ENCODE data around the gene EDIL3. TPM values are rescaled to one million over a fixed set of nuclear protein-coding genes. Genes with fewer than 3 reads are reported as not detected.

EDIL3 gene
- total and polyA plus RNA-seq, 10 of the 15 experiments (the other 5 are each of a cell fraction or from before 2014, with no cell fraction given): 0.01 to 0.62 (median 0.20) TPM

DNA sequence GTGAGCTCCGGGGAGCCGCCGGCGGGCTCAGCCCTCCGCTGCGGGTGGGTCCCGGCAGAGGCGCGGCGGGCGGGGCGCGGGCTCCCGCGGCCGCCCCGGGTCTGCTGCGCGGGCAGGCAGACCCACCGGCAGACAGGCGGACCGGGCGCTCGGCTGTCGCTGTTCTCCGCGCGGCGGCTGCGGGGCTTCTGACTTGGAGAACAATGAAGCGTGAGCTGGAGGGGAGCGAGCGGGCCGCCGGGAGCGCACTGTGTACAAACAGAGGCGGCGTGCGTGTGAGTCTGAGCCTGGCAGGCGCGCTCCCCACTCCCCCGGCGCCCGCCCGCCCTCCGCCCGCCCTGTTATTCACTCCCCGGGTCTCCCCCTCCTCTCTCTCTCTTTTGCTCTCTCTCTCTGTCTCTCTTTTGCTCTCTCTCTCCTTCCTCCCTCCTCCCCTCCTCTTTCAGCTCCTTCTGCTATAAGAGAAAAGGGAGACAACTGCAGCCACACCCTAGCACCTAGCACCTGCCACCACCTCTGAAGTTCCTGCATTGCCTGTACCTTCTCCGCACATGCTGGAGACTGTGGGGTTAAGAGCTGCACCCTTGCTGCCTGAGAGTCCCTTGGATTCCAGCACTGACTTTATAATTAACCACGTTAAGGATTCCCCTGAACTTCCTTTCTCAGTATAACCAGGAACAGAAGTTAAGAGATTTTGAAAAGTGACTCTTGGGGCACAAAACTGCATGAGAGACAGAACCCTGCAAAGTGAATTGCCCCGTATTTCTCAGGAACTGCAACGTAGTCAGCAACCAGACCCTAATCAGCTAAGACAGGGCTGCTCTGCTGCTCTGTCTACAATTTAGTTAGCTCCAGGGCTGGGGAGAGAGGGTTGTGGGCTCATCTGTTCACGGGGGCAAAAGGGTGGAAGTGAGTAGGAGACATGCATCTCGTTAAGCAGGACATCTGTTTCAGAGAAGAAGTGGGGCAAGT is at the start of gene EDIL3 (continued):
- TF ChIP-seq, protein P1, sequence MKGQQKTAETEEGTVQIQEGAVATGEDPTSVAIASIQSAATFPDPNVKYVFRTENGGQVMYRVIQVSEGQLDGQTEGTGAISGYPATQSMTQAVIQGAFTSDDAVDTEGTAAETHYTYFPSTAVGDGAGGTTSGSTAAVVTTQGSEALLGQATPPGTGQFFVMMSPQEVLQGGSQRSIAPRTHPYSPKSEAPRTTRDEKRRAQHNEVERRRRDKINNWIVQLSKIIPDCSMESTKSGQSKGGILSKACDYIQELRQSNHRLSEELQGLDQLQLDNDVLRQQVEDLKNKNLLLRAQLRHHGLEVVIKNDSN (IDR thresholded peaks at IDR 0.05; ENCODE audit: borderline replicate concordance, extremely low read length, insufficient read depth, low read depth, low read length): no peak
- no peak for TF ChIP-seq BCL3 (IDR thresholded peaks at IDR 0.05; ENCODE audit: borderline replicate concordance, insufficient read depth, low read depth, low read length, poor library complexity, severe bottlenecking)
- no peak for TF ChIP-seq NFYB (IDR thresholded peaks at IDR 0.05; ENCODE audit: insufficient read depth, low read depth, low read length)
- TF ChIP-seq NFYA (IDR thresholded peaks at IDR 0.05; ENCODE audit: borderline replicate concordance, low read depth, low read length): no peak
- TF ChIP-seq TBL1XR1 (IDR thresholded peaks at IDR 0.05; ENCODE audit: low read depth, low read length): no peak
- TF ChIP-seq WRNIP1 (IDR thresholded peaks at IDR 0.05; ENCODE audit: borderline replicate concordance, low read depth, low read length): no peak

GRCh38 chr5:84433461-84433860 is 48.8 kb upstream of the EDIL3 start:
- in situ Hi-C loops (cut with MboI): no loop called here
- Histone ChIP-seq H3K9ac (ENCODE audit: control insufficient read depth, insufficient read depth, low read length) (no peak overlapping the region), H3K9me3 (replicated peaks; ENCODE audit: control insufficient read depth, insufficient read depth, low read length) (no peaks in the 10 kb centered on the region), H3K36me3 (ENCODE audit: control insufficient read depth in 2 of 2, insufficient read depth in 2 of 2, low read length in 1 of 2) (no peaks in the 10 kb centered on the region), H3K79me2 (ENCODE audit: control insufficient read depth, insufficient read depth, low read length) (no peaks in the 10 kb centered on the region), H4K20me1 (ENCODE audit: control insufficient read depth, insufficient read depth) (no peaks in the 10 kb centered on the region), H3K4me2 (ENCODE audit: control insufficient read depth, insufficient read depth) (no peak overlapping the region), H2AFZ (ENCODE audit: control insufficient read depth, low read depth, low read length) (no peak overlapping the region), H3K4me1 (ENCODE audit: control insufficient read depth, insufficient read depth, low read length) (no peaks in the 10 kb centered on the region), H3K27me3 (replicated peaks in 1 of 2; ENCODE audit: control insufficient read depth in 2 of 2, insufficient read depth in 2 of 2, low read length in 1 of 2) (no peaks in the 10 kb centered on the region), H3K4me3 (no peak overlapping the region), H3K27ac (ENCODE audit: control insufficient read depth, insufficient read depth) (no peak overlapping the region)
- POLR2A ChIA-PET: no interaction called here
- 0% methylated on average over 1 of the region's 1 CpG for WGBS (ENCODE audit: insufficient coverage, insufficient replicate concordance, low lambda C conversion rate, missing lambda C conversion rate)
- RAD21 ChIA-PET (ENCODE audit: unreplicated experiment): no interaction called here
- no TSS peak for BruUV-seq (replicated peaks)
- ATAC-seq: no peak
- SMC1A ChIA-PET (ENCODE audit: uncharacterized antibody, unreplicated experiment): no interaction called here
- CTCF ChIA-PET: no interaction called here
- FAIRE-seq: no peak
- intact Hi-C loops (cut with micrococcal nuclease; ENCODE audit: unreplicated experiment): no loop called here
- DNase-seq (ENCODE audit: low read depth, low spot score): no peak
- no peak for TF ChIP-seq JUNB (IDR thresholded peaks at IDR 0.05)
- TF ChIP-seq CHD2 (IDR thresholded peaks at IDR 0.05; ENCODE audit: borderline replicate concordance, low read depth, low read length): no peak
- TF ChIP-seq NRF1 (conservative IDR thresholded peaks at IDR 0.05; ENCODE audit: low read depth, low read length): no peak
- TF ChIP-seq JUND (IDR thresholded peaks at IDR 0.05; ENCODE audit: low read depth, low read length): no peak
- no peak for TF ChIP-seq FOS (IDR thresholded peaks at IDR 0.05; ENCODE audit: borderline replicate concordance, extremely low read depth, insufficient read length)
- TF ChIP-seq, protein P2, sequence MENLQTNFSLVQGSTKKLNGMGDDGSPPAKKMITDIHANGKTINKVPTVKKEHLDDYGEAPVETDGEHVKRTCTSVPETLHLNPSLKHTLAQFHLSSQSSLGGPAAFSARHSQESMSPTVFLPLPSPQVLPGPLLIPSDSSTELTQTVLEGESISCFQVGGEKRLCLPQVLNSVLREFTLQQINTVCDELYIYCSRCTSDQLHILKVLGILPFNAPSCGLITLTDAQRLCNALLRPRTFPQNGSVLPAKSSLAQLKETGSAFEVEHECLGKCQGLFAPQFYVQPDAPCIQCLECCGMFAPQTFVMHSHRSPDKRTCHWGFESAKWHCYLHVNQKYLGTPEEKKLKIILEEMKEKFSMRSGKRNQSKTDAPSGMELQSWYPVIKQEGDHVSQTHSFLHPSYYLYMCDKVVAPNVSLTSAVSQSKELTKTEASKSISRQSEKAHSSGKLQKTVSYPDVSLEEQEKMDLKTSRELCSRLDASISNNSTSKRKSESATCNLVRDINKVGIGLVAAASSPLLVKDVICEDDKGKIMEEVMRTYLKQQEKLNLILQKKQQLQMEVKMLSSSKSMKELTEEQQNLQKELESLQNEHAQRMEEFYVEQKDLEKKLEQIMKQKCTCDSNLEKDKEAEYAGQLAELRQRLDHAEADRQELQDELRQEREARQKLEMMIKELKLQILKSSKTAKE (IDR thresholded peaks at IDR 0.05; ENCODE audit: low read depth, poor library complexity, severe bottlenecking): no peak
- TF ChIP-seq CBX3 (IDR thresholded peaks at IDR 0.05; ENCODE audit: borderline replicate concordance, low read depth): no peak
- TF ChIP-seq TCF7 (IDR thresholded peaks at IDR 0.05; ENCODE audit: borderline replicate concordance): no peak
- no peak for TF ChIP-seq IKZF1 (conservative IDR thresholded peaks at IDR 0.05)
- TF ChIP-seq KLF5 (IDR thresholded peaks at IDR 0.05; ENCODE audit: partially characterized antibody): no peak
